CD4-positive, alpha-beta memory T cell (primary cell): Measurements from ENCODE around the gene RUVBL2. TPM values are rescaled to one million over a fixed set of nuclear protein-coding genes. Genes with fewer than 3 reads are reported as not detected.

Experiments
- CTCF ChIA-PET: fragments of 350-600 bp; sonication (Branson Sonifier 250); formaldehyde crosslinking; loops from one replicate; lab custom pipeline; 2021; ENCODE audit warnings: inconsistent platforms; ENCODE audit not compliant: partially characterized antibody; lab: Charles Lee
- POLR2A ChIA-PET: fragments of 350-600 bp; sonication (Branson Sonifier 250); formaldehyde crosslinking; loops from one replicate; lab custom pipeline; 2021; ENCODE audit not compliant: partially characterized antibody; lab: Charles Lee
- DNase-seq, 5 donors: peaks; one replicate each; pipeline versions ENCODE4 v3.0.0 to v3.0.0-alpha.2; 2020 to 2022; ENCODE audit warnings: mixed read lengths in 1 of 5
- H3K27ac ChIP-seq: one replicate; pipeline ENCODE4 v1.7.0; 2013; ENCODE audit warnings: low read depth, low read length
- H3K27me3 ChIP-seq: 2 replicates; pipeline ENCODE4 v1.7.0; 2013; ENCODE audit warnings: mild to moderate bottlenecking, low read length, moderate library complexity; ENCODE audit not compliant: insufficient read depth
- H3K36me3 ChIP-seq: 2 replicates; pipeline ENCODE4 v1.7.0; 2013; ENCODE audit warnings: mild to moderate bottlenecking, low read length, moderate library complexity; ENCODE audit not compliant: insufficient read depth
- H3K4me1 ChIP-seq: 2 replicates; pipeline ENCODE4 v1.7.0; 2013; ENCODE audit warnings: mild to moderate bottlenecking, low read length, moderate library complexity; ENCODE audit not compliant: insufficient read depth
- H3K4me3 ChIP-seq, 2 donors: one replicate each; pipeline ENCODE4 v1.7.0; 2013; ENCODE audit warnings: low read length in 2 of 2, mild to moderate bottlenecking in 1 of 2
- H3K9me3 ChIP-seq, 2 donors: one replicate each; pipeline ENCODE4 v1.7.0; 2013; ENCODE audit warnings: low read length in 2 of 2, control low read depth in 1 of 2; ENCODE audit not compliant: control insufficient read depth in 1 of 2
- H3K27ac Mint-ChIP-seq, 7 donors: one replicate each; pipeline ENCODE4 v1.8.0; 2020 to 2021; ENCODE audit warnings: mixed read lengths in 7 of 7, mild to moderate bottlenecking in 6 of 7, inconsistent platforms in 3 of 7, moderate library complexity in 3 of 7
- H3K27me3 Mint-ChIP-seq, 2 donors: one replicate each; pipeline ENCODE4 v1.8.0; 2020 to 2021; ENCODE audit warnings: mixed read lengths in 2 of 2
- H3K36me3 Mint-ChIP-seq, 2 donors: one replicate each; pipeline ENCODE4 v1.8.0; 2020 to 2021; ENCODE audit warnings: mixed read lengths in 2 of 2, inconsistent platforms in 1 of 2, mild to moderate bottlenecking in 1 of 2
- H3K4me1 Mint-ChIP-seq, 4 donors: one replicate each; pipeline ENCODE4 v1.8.0; 2020 to 2021; ENCODE audit warnings: mixed read lengths in 4 of 4, mild to moderate bottlenecking in 1 of 4
- H3K4me3 Mint-ChIP-seq, 8 donors: one replicate each; pipeline ENCODE4 v1.8.0; 2020 to 2021; ENCODE audit warnings: mixed read lengths in 8 of 8, mild to moderate bottlenecking in 7 of 8, moderate library complexity in 6 of 8, inconsistent platforms in 3 of 8
- H3K9me3 Mint-ChIP-seq, 8 donors: one replicate each; pipeline ENCODE4 v1.8.0; 2020 to 2021; ENCODE audit warnings: mixed read lengths in 8 of 8, mild to moderate bottlenecking in 5 of 8, inconsistent platforms in 3 of 8, moderate library complexity in 1 of 8
- intact Hi-C: fragments of 100-400 bp; cut with micrococcal nuclease; formaldehyde crosslinking; loops from one replicate; pipeline ENCODE4 v1.15.1; 2023
- microRNA-seq: library from miRNA; unstranded; fragments of <30 nt; microRNA quantifications from one replicate; pipeline ENCODE4 v1.2.0, GENCODE V29; 2021; ENCODE audit warnings: borderline replicate concordance, borderline number of aligned reads, borderline microRNAs expressed, mixed read lengths
- polyA plus RNA-seq, 2 donors: library from polyadenylated mRNA; unstranded; fragments of 300-500 nt; fragmentation: Illumina TruSeq; gene quantifications; one replicate each; pipeline ENCODE4 v1.2.3, GENCODE V29; 2021
- total RNA-seq, 2 experiments: library from RNA; stranded (reverse); gene quantifications; one replicate each; pipeline ENCODE4 v1.2.3, GENCODE V29; 2021

Gene RUVBL2
- total and polyA plus RNA-seq, 4 experiments from 2014 or later = 27.9 to 51.9 (median 38.6) TPM

DNA sequence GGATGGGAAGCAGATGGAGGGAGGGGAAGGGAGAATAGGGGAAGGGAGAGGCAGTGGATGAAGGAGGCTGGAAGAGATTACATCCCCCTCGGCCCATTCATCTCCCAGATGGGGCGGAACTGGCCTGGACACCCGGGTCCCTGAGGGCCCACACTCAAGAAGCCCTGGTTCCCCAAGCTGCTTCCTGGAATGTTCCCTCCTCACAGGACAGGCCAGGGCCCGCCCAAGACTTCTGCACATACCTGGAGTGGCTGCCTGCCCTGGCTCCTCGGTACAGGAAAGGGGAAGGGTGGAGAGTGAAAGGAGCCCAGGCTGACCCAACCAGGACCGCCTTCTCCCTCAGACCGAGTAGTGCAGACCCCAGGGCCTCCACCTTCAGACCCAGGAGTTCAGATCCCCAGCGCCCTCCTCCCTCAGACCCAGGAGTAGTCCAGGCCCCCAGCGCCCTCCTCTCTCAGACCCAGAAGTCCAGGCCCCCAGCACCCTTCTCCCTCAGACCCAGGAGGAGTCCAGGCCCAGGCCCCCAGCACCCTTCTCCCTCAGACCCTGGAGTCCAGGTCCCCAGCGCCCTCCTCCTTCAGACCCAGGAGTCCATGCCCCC is 70.4 kb downstream of the RUVBL2 start:
- no peak overlapping the region for H3K4me3 ChIP-seq
- no peaks in the 10 kb centered on the region for H3K4me1 ChIP-seq
- Mint-ChIP-seq H3K27me3 (peaks cover 22 to 37% of the 10 kb centered on the region in 2 donors), H3K36me3 (no peaks in the 10 kb centered on the region), H3K4me1 (peaks cover 0 to 5% (median 0%) of the 10 kb centered on the region in 4 donors), H3K4me3 (peak overlapping the region in 2 of 8 donors; percentile 43 to 52), H3K9me3 (peaks cover 0 to 4% (median 0%) of the 10 kb centered on the region in 8 donors), H3K27ac (no peak overlapping the region)
- H3K27ac ChIP-seq = no peak overlapping the region
- H3K27me3 ChIP-seq = peaks cover 8% of the 10 kb centered on the region
- DNase-seq = no peak
- no peaks in the 10 kb centered on the region for H3K9me3 ChIP-seq
- ChIA-PET POLR2A (no interaction called here), CTCF (interaction anchor here (1.4 kb wide), 1 partner anchor 42 kb away, joined by 3 read pairs; no protein-coding TSS in a partner anchor)
- H3K36me3 ChIP-seq = no peaks in the 10 kb centered on the region
- intact Hi-C loops = no loop called here

DNA sequence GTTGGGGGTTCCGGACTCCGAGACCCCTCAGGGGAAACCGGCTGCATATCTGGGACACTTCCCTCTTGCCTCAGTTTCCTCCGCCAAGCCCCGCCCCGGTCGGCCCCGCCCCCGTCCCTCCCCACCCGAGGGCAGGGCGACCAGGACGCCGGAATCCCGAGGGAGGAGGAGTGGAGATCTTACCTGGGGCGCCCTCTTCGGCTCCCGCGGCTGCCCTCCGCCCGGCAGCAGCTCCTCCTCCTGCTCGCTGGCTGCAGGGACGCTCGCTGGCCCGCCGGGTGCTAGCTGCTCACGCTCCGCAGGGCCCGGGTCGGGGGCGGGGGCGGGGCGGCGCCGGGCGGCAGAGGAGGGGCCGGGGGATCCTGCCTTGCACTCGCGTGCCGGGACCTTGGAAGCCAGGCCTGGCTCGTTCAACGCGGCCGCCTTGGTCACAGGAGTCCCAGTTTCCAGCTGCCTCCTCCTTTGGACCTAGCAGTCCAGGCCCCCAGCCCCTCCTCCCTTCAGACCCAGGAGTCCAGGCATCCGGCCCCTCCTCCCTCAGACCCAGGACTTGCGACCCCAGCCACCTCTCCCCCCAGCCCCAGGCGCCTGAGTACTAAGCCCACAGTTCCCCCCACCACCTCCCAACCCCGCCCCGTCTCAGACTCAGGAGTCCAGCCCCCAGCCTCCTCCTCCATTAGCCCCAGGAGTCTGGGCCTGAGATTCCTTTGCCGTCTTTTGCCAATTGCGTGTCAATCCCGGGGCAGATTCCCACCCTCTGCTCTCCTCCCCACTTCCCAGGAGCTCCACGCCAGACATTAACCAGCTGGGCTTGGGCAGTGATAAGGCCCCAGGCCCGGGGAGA is 71.3 kb downstream of the RUVBL2 start, which contains the start of gene NTF4:
NTF4 (minus strand) TSS at position 51 of the 844 bp plus-strand sequence. CDS start 2,821 bp downstream, outside the sequence.
- Mint-ChIP-seq H3K36me3 (no peaks in the 10 kb centered on the region), H3K9me3 (peaks cover 0 to 6% (median 3%) of the 10 kb centered on the region in 8 donors), H3K27ac (peak within 1 kb of the TSS in 2 of 7 donors; percentile 6 to 31), H3K4me3 (peak within 1 kb of the TSS in 2 of 8 donors; percentile 43 to 52), H3K27me3 (peaks cover 25 to 37% of the 10 kb centered on the region in 2 donors), H3K4me1 (peaks cover 0 to 5% (median 0%) of the 10 kb centered on the region in 4 donors)
- Histone ChIP-seq H3K27ac (no peak within 1 kb of the TSS), H3K27me3 (peaks cover 7% of the 10 kb centered on the region), H3K36me3 (no peaks in the 10 kb centered on the region), H3K4me3 (no peak within 1 kb of the TSS), H3K9me3 (no peaks in the 10 kb centered on the region), H3K4me1 (no peaks in the 10 kb centered on the region)
- intact Hi-C loops = no loop called here
- POLR2A ChIA-PET = no interaction called here
- CTCF ChIA-PET = interaction anchor here (1.4 kb wide), 1 partner anchor 41 kb away, joined by 3 read pairs; no protein-coding TSS in a partner anchor
- DNase-seq = no peak

Small RNA genes lying within 50 kb of the gene (microRNA-seq; reads per million reads assigned to microRNA genes)
- not detected for gene MIR6798

Other genes starting within 250 kb of the RUVBL2 start
- not detected for gene IZUMO1, start 247.0 kb upstream of the RUVBL2 start, total RNA-seq
- gene IZUMO1, start 247.0 kb upstream of the RUVBL2 start, polyA plus RNA-seq = not detected
- under 1 TPM; 0.22 to 0.32 TPM for gene FUT1, start 241.2 kb upstream of the RUVBL2 start, total RNA-seq
- under 1 TPM in 1 of 2 donors, not detected in 1; 0.11 TPM for gene FUT1, start 241.2 kb upstream of the RUVBL2 start, polyA plus RNA-seq
- not detected for gene FGF21, start 238.4 kb upstream of the RUVBL2 start, total RNA-seq
- not detected for gene FGF21, start 238.4 kb upstream of the RUVBL2 start, polyA plus RNA-seq
- gene BCAT2, start 182.9 kb upstream of the RUVBL2 start, total RNA-seq = 10 to 100 TPM; 25.9 to 30.1 TPM
- gene BCAT2, start 182.9 kb upstream of the RUVBL2 start, polyA plus RNA-seq = 10 to 100 TPM; 19.0 to 28.8 TPM
- under 1 TPM; 0.35 to 0.75 TPM for gene HSD17B14, start 157.4 kb upstream of the RUVBL2 start, total RNA-seq
- 1 to 10 TPM in 1 of 2 donors, under 1 TPM in 1; 0.32 to 1.1 TPM for gene HSD17B14, start 157.4 kb upstream of the RUVBL2 start, polyA plus RNA-seq
- 1 to 10 TPM; 2.8 to 6.6 TPM for gene PLEKHA4, start 125.3 kb upstream of the RUVBL2 start, total RNA-seq
- 1 to 10 TPM; 2.3 to 7.5 TPM for gene PLEKHA4, start 125.3 kb upstream of the RUVBL2 start, polyA plus RNA-seq
- 10 to 100 TPM; 67.0 to 69.8 TPM for gene PPP1R15A, start 121.5 kb upstream of the RUVBL2 start, total RNA-seq
- 10 to 100 TPM; 79.6 to 83.3 TPM for gene PPP1R15A, start 121.5 kb upstream of the RUVBL2 start, polyA plus RNA-seq
- not detected for gene TULP2, start 95.1 kb upstream of the RUVBL2 start, total RNA-seq
- gene TULP2, start 95.1 kb upstream of the RUVBL2 start, polyA plus RNA-seq = not detected
- gene NUCB1, start 93.6 kb upstream of the RUVBL2 start, total RNA-seq = 100 to 1,000 TPM; 132 to 145 TPM
- gene NUCB1, start 93.6 kb upstream of the RUVBL2 start, polyA plus RNA-seq = 100 to 1,000 TPM in 1 of 2 donors, 10 to 100 TPM in 1; 65.3 to 126 TPM
- 1 to 10 TPM; 1.2 to 1.6 TPM for gene DHDH, start 60.2 kb upstream of the RUVBL2 start, total RNA-seq
- 1 to 10 TPM in 1 of 2 donors, under 1 TPM in 1; 0.60 to 1.2 TPM for gene DHDH, start 60.2 kb upstream of the RUVBL2 start, polyA plus RNA-seq
- gene BAX, start 39.0 kb upstream of the RUVBL2 start, total RNA-seq = 100 to 1,000 TPM; 173 to 183 TPM
- 10 to 100 TPM; 56.5 to 66.8 TPM for gene BAX, start 39.0 kb upstream of the RUVBL2 start, polyA plus RNA-seq
- gene FTL, start 28.6 kb upstream of the RUVBL2 start, total RNA-seq = 1,000 to 10,000 TPM; 1,304 to 1,371 TPM
- gene FTL, start 28.6 kb upstream of the RUVBL2 start, polyA plus RNA-seq = 1,000 to 10,000 TPM; 3,537 to 4,474 TPM
- gene GYS1, start 578 bp upstream of the RUVBL2 start, total RNA-seq = 10 to 100 TPM; 56.2 to 56.4 TPM
- gene GYS1, start 578 bp upstream of the RUVBL2 start, polyA plus RNA-seq = 10 to 100 TPM; 30.6 to 31.4 TPM
- not detected for gene LHB, start 23.2 kb downstream of the RUVBL2 start, total RNA-seq
- under 1 TPM in 1 of 2 donors, not detected in 1; 0.49 TPM for gene LHB, start 23.2 kb downstream of the RUVBL2 start, polyA plus RNA-seq
- gene CGB3, start 30.4 kb downstream of the RUVBL2 start, total RNA-seq = not detected
- gene CGB3, start 30.4 kb downstream of the RUVBL2 start, polyA plus RNA-seq = not detected
- not detected for gene CGB2, start 38.0 kb downstream of the RUVBL2 start, total RNA-seq
- gene CGB2, start 38.0 kb downstream of the RUVBL2 start, polyA plus RNA-seq = not detected
- not detected for gene CGB1, start 43.0 kb downstream of the RUVBL2 start, total RNA-seq
- gene CGB1, start 43.0 kb downstream of the RUVBL2 start, polyA plus RNA-seq = not detected
- not detected for gene CGB5, start 50.0 kb downstream of the RUVBL2 start, total RNA-seq
- not detected for gene CGB5, start 50.0 kb downstream of the RUVBL2 start, polyA plus RNA-seq
- gene CGB8, start 55.2 kb downstream of the RUVBL2 start, total RNA-seq = not detected
- not detected for gene CGB8, start 55.2 kb downstream of the RUVBL2 start, polyA plus RNA-seq
- not detected for gene CGB7, start 63.9 kb downstream of the RUVBL2 start, total RNA-seq
- gene CGB7, start 63.9 kb downstream of the RUVBL2 start, polyA plus RNA-seq = not detected
- gene NTF4, start 70.9 kb downstream of the RUVBL2 start, total RNA-seq = not detected
- gene NTF4, start 70.9 kb downstream of the RUVBL2 start, polyA plus RNA-seq = not detected
- gene KCNA7, start 78.8 kb downstream of the RUVBL2 start, total RNA-seq = not detected
- gene KCNA7, start 78.8 kb downstream of the RUVBL2 start, polyA plus RNA-seq = not detected
- gene SNRNP70, start 91.6 kb downstream of the RUVBL2 start, total RNA-seq = 100 to 1,000 TPM; 675 to 689 TPM
- gene SNRNP70, start 91.6 kb downstream of the RUVBL2 start, polyA plus RNA-seq = 10 to 100 TPM; 31.5 to 55.2 TPM
- 10 to 100 TPM; 17.7 to 18.6 TPM for gene LIN7B, start 120.5 kb downstream of the RUVBL2 start, total RNA-seq
- gene LIN7B, start 120.5 kb downstream of the RUVBL2 start, polyA plus RNA-seq = 1 to 10 TPM; 4.4 to 5.3 TPM
- 1 to 10 TPM; 1.7 to 1.9 TPM for gene C19orf73, start 125.3 kb downstream of the RUVBL2 start, total RNA-seq
- gene C19orf73, start 125.3 kb downstream of the RUVBL2 start, polyA plus RNA-seq = 1 to 10 TPM; 1.9 to 3.7 TPM
- gene PPFIA3, start 125.7 kb downstream of the RUVBL2 start, total RNA-seq = 1 to 10 TPM; 4.0 to 4.5 TPM
- under 1 TPM; 0.27 to 0.68 TPM for gene PPFIA3, start 125.7 kb downstream of the RUVBL2 start, polyA plus RNA-seq
- gene HRC, start 161.5 kb downstream of the RUVBL2 start, total RNA-seq = not detected
- gene HRC, start 161.5 kb downstream of the RUVBL2 start, polyA plus RNA-seq = not detected
- under 1 TPM in 1 of 2 experiments, not detected in 1; 0.41 TPM for gene TRPM4, start 163.9 kb downstream of the RUVBL2 start, total RNA-seq
- gene TRPM4, start 163.9 kb downstream of the RUVBL2 start, polyA plus RNA-seq = not detected